ENCODE data around the gene PAK4. TPM values are rescaled to one million over a fixed set of nuclear protein-coding genes. Genes with fewer than 3 reads are reported as not detected.
A peak's percentile ranks its signal among the peaks of the same experiment; 100 is the strongest.

The PAK4 gene
- total RNA-seq, 2 donors from 2014 or later = 63.9 to 68.1 TPM

DNA sequence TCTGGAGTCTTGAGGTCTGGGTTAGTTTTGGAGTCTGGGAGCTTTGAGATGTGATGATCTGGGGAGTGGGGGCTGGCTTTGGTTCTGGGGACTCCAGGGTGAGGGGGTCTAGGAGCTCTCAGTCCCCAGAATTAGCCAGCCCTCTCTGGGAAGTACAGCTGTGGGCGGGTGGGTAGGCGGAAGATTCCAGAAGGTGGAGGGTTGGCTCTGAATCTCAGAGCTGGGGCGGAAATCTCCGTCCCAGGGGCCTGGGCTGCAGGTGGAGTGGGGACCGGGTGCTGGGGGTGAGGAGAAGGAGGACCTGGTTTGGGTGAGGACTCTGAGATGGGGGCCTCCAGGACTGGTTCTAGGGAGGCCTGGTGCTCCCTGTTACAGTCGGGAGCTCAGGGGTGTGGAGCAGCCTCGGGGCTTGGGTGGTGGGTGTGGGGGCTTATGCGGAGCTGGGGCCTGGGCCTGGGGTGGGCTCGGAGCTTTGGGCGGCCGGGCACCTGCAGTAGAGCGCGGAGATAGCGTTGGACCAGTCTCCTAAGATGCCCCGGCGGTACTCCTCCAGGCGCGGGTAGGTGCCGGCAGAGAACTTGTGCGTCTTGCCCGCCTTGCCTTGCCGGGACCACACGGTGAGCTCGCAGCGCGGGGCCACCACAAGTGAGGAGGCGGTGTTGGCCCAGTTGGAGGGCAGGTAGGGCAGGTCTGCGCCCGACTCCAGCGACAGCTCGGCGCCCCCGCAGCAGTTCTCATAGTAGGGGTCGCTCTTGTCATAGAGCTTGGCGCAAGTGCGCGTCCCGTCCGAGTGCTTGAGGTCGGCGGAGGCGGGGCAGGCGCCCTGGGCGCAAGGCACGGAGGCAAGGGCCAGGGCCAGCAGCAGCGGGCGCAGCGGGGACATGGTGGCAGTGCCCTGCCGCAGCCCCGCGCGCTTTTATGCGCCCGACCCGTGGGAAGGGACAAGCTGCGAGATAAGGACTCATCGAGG is 78.1 kb downstream of the PAK4 start, which contains the start of gene SYCN:
Gene SYCN, minus strand, starts transcription at position 892 of the 970 bp plus-strand sequence. Its CDS starts 9 bp downstream, at position 883.
- Mint-ChIP-seq H3K36me3 (ENCODE audit: low read depth) (no peaks in the 10 kb centered on the region), H3K9me3 (no peaks in the 10 kb centered on the region), H3K27ac (no peak within 1 kb of the TSS), H3K4me1 (no peaks in the 10 kb centered on the region), H3K4me3 (no peak within 1 kb of the TSS), H3K27me3 (ENCODE audit: insufficient read depth) (peaks cover 71% of the 10 kb centered on the region)
- 51 to 66% methylated on average over 25 to 57 of the region's 57 CpGs for WGBS, 2 experiments (ENCODE audit: insufficient coverage in 1 of 2, insufficient read length in 1 of 2)
- Histone ChIP-seq H3K36me3 (ENCODE audit: control insufficient read depth, insufficient read depth, low read length) (no peaks in the 10 kb centered on the region), H3K9me3 (ENCODE audit: control insufficient read depth, low read length) (no peaks in the 10 kb centered on the region), H3K4me3 (ENCODE audit: low read length) (no peak within 1 kb of the TSS), H3K9ac (ENCODE audit: extremely low read depth, low read length, poor library complexity, severe bottlenecking) (no peak within 1 kb of the TSS), H3K4me1 (ENCODE audit: control insufficient read depth, insufficient read depth, low read length) (no peaks in the 10 kb centered on the region), H3K27me3 (ENCODE audit: control insufficient read depth, insufficient read depth, low read length, poor library complexity, severe bottlenecking) (peaks cover 33% of the 10 kb centered on the region), H3K27ac (ENCODE audit: low read depth, low read length) (no peak within 1 kb of the TSS)
- peak; percentile 62 for DNase-seq
- TF ChIP-seq, protein P1, sequence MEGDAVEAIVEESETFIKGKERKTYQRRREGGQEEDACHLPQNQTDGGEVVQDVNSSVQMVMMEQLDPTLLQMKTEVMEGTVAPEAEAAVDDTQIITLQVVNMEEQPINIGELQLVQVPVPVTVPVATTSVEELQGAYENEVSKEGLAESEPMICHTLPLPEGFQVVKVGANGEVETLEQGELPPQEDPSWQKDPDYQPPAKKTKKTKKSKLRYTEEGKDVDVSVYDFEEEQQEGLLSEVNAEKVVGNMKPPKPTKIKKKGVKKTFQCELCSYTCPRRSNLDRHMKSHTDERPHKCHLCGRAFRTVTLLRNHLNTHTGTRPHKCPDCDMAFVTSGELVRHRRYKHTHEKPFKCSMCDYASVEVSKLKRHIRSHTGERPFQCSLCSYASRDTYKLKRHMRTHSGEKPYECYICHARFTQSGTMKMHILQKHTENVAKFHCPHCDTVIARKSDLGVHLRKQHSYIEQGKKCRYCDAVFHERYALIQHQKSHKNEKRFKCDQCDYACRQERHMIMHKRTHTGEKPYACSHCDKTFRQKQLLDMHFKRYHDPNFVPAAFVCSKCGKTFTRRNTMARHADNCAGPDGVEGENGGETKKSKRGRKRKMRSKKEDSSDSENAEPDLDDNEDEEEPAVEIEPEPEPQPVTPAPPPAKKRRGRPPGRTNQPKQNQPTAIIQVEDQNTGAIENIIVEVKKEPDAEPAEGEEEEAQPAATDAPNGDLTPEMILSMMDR (conservative IDR thresholded peaks at IDR 0.05) = no peak

DNA sequence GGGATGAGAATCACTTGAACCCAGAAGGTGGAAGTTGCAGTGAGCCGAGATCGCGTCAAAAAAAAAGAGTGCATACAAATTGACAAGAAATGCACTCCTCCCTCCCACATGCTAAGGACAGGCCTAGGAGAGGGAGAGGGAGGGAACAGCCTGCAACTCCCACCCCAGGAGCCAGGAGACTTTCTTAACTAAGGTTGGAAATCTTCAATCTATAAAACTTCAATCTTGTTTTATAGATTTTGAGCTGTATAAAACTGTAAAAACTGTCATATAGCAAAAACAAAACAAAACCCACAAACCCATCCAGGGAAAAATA is 79.8 kb downstream of the PAK4 start:
- Histone ChIP-seq H3K27me3 (ENCODE audit: control insufficient read depth, insufficient read depth, low read length, poor library complexity, severe bottlenecking) (peaks cover 23% of the 10 kb centered on the region), H3K4me1 (ENCODE audit: control insufficient read depth, insufficient read depth, low read length) (no peaks in the 10 kb centered on the region), H3K4me3 (ENCODE audit: low read length) (no peak overlapping the region), H3K9me3 (ENCODE audit: control insufficient read depth, low read length) (no peaks in the 10 kb centered on the region), H3K9ac (ENCODE audit: extremely low read depth, low read length, poor library complexity, severe bottlenecking) (no peak overlapping the region), H3K36me3 (ENCODE audit: control insufficient read depth, insufficient read depth, low read length) (no peaks in the 10 kb centered on the region), H3K27ac (ENCODE audit: low read depth, low read length) (no peak overlapping the region)
- TF ChIP-seq, protein P1 (conservative IDR thresholded peaks at IDR 0.05) = no peak
- DNase-seq = no peak
- Mint-ChIP-seq H3K4me3 (no peak overlapping the region), H3K36me3 (ENCODE audit: low read depth) (no peaks in the 10 kb centered on the region), H3K4me1 (no peaks in the 10 kb centered on the region), H3K27me3 (ENCODE audit: insufficient read depth) (peaks cover 62% of the 10 kb centered on the region), H3K9me3 (no peaks in the 10 kb centered on the region), H3K27ac (no peak overlapping the region)
- WGBS, 2 experiments (ENCODE audit: insufficient coverage in 1 of 2, insufficient read length in 1 of 2) = 86% methylated on average over 3 of the region's 3 CpGs; no CpG with 5 or more reads in 1 of the 2 experiments

DNA sequence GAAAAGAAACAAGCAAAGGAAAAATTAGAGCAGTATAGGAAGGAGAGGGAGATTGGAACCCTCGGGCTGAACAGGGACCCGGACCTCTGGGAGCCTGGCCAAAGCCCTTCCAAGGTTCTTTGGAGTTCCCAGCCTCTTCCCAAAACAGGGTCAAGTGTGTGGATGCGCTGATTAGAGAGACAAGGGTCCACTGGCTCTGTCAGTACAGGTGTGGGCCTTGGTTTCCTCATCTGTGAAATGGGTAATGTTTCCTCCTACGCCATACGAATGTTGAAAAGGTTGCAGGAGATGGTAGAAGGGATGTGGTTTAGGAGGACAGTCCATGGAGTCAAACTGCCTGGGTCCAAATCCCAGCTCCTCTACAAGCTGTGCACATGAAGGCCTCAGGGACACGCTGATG is 80.5 kb downstream of the PAK4 start:
- Mint-ChIP-seq H3K4me3 (no peak overlapping the region), H3K27ac (no peak overlapping the region), H3K4me1 (no peaks in the 10 kb centered on the region), H3K36me3 (ENCODE audit: low read depth) (no peaks in the 10 kb centered on the region), H3K9me3 (no peaks in the 10 kb centered on the region), H3K27me3 (ENCODE audit: insufficient read depth) (peaks cover 55% of the 10 kb centered on the region)
- Histone ChIP-seq H3K4me1 (ENCODE audit: control insufficient read depth, insufficient read depth, low read length) (no peaks in the 10 kb centered on the region), H3K27ac (ENCODE audit: low read depth, low read length) (no peak overlapping the region), H3K4me3 (ENCODE audit: low read length) (no peak overlapping the region), H3K9me3 (ENCODE audit: control insufficient read depth, low read length) (no peaks in the 10 kb centered on the region), H3K9ac (ENCODE audit: extremely low read depth, low read length, poor library complexity, severe bottlenecking) (no peak overlapping the region), H3K27me3 (ENCODE audit: control insufficient read depth, insufficient read depth, low read length, poor library complexity, severe bottlenecking) (peaks cover 23% of the 10 kb centered on the region), H3K36me3 (ENCODE audit: control insufficient read depth, insufficient read depth, low read length) (no peaks in the 10 kb centered on the region)
- 85 to 94% methylated on average over 4 to 6 of the region's 6 CpGs for WGBS, 2 experiments (ENCODE audit: insufficient coverage in 1 of 2, insufficient read length in 1 of 2)
- DNase-seq = no peak
- TF ChIP-seq, protein P1 (conservative IDR thresholded peaks at IDR 0.05) = no peak
